HepG2 (cell line): ENCODE data around the gene TCTA. TPM values are rescaled to one million over a fixed set of nuclear protein-coding genes. Genes with fewer than 3 reads are reported as not detected.

Source experiments
- AHR ChIP-seq: IDR thresholded peaks from 2 replicates; pipeline ENCODE4 v1.6.1; 2018; ENCODE audit warnings: missing genetic modification reagents, missing compliant biosample characterization
- ELF4 ChIP-seq: sonication (generic); formaldehyde crosslinking; IDR thresholded peaks from 2 replicates; pipeline ENCODE4 v1.5.0; 2020; ENCODE audit warnings: missing genetic modification reagents, mild to moderate bottlenecking, moderate library complexity, borderline replicate concordance
- ESRRA ChIP-seq: sonication (generic); formaldehyde crosslinking; IDR thresholded peaks from 2 replicates; pipeline ENCODE4 v1.5.1; 2020; ENCODE audit warnings: mild to moderate bottlenecking, low read depth, missing genetic modification reagents
- ETV5 ChIP-seq: IDR thresholded peaks from 2 replicates; pipeline ENCODE4 v1.6.1; 2018; ENCODE audit warnings: missing biosample characterization, missing genetic modification reagents, inconsistent platforms, borderline replicate concordance
- FOXA1 ChIP-seq, 2 experiments: fragments of 450-650 bp in 1 of 2; sonication (generic) in 1 of 2; formaldehyde crosslinking in 1 of 2; IDR thresholded peaks; 2 replicates each; pipeline versions ENCODE4 v1.4.0 to v1.6.1; 2016 to 2020; ENCODE audit warnings: missing genetic modification reagents in 1 of 2
- GABPA ChIP-seq, 2 experiments: IDR thresholded peaks; 2 replicates each; pipeline ENCODE4 v1.6.1; 2011 to 2016; ENCODE audit warnings: low read depth in 2 of 2, low read length in 1 of 2, missing biosample characterization in 1 of 2, missing genetic modification characterization in 1 of 2
- MEIS2 ChIP-seq: sonication (generic); formaldehyde crosslinking; IDR thresholded peaks from 2 replicates; pipeline ENCODE4 v1.9.0; 2021; ENCODE audit warnings: mild to moderate bottlenecking, missing genetic modification reagents
- MTF1 ChIP-seq: sonication (generic); formaldehyde crosslinking; IDR thresholded peaks from 2 replicates; pipeline ENCODE4 v1.5.0; 2020; ENCODE audit warnings: missing genetic modification reagents
- PRMT3 ChIP-seq: sonication (generic); formaldehyde crosslinking; IDR thresholded peaks from 2 replicates; pipeline ENCODE4 v1.8.1; 2022; ENCODE audit warnings: low read depth, mild to moderate bottlenecking, moderate library complexity, missing genetic modification reagents, borderline replicate concordance
- RFX5 ChIP-seq: IDR thresholded peaks from 2 replicates; pipeline ENCODE4 v1.6.1; 2011; ENCODE audit warnings: low read depth, low read length, improper control_type of control experiment
- RNF2 ChIP-seq: fragments of 450-650 bp; conservative IDR thresholded peaks from 2 replicates; pipeline ENCODE4 v1.6.1; 2016; ENCODE audit warnings: low read depth
- SETDB1 ChIP-seq: sonication (generic); formaldehyde crosslinking; IDR thresholded peaks from 2 replicates; pipeline ENCODE4 v1.5.1; 2020; ENCODE audit warnings: missing genetic modification reagents, mild to moderate bottlenecking, borderline replicate concordance
- SIN3A ChIP-seq: IDR thresholded peaks from 2 replicates; pipeline ENCODE4 v1.6.1; 2011; ENCODE audit warnings: low read depth, mild to moderate bottlenecking, control low read depth, low read length, borderline replicate concordance
- TP53 ChIP-seq: sonication (generic); formaldehyde crosslinking; conservative IDR thresholded peaks from 2 replicates; pipeline ENCODE4 v1.4.0; 2020; ENCODE audit warnings: missing genetic modification reagents
- ZFYVE20 ChIP-seq: sonication (generic); formaldehyde crosslinking; IDR thresholded peaks from 2 replicates; pipeline ENCODE4 v1.8.0; 2023; ENCODE audit warnings: low read depth, mild to moderate bottlenecking, moderate library complexity, missing genetic modification reagents, borderline replicate concordance
- ZNF292 ChIP-seq: sonication (generic); formaldehyde crosslinking; IDR thresholded peaks from 2 replicates; pipeline ENCODE4 v1.8.1; 2022; ENCODE audit warnings: mild to moderate bottlenecking, low read depth, missing genetic modification reagents, borderline replicate concordance
- ZNF367 ChIP-seq: sonication (generic); formaldehyde crosslinking; IDR thresholded peaks from 2 replicates; pipeline ENCODE4 v1.4.0; 2020; ENCODE audit warnings: missing genetic modification reagents, borderline replicate concordance
- ZNF674 ChIP-seq: sonication (generic); formaldehyde crosslinking; IDR thresholded peaks from 2 replicates; pipeline ENCODE4 v1.5.0; 2020; ENCODE audit warnings: low read depth, mild to moderate bottlenecking, missing genetic modification reagents
- ZNF792 ChIP-seq: IDR thresholded peaks from 2 replicates; pipeline ENCODE4 v1.6.1; 2016
- polyA plus RNA-seq, 8 experiments: library from polyadenylated mRNA; depleted of rRNA in 3 of 8; stranded (reverse) in 7 of 8; unstranded in 1 of 8; fragments of >200 nt; fragmentation: Illumina TruSeq in 4 of 8; extraction: Trizol in 4 of 8; gene quantifications; 2 replicates each; pipeline versions ENCODE4 v1.2.1 to v1.2.3, GENCODE V29; 2011 to 2016; ENCODE audit warnings: low read depth in 4 of 8, missing spikeins in 1 of 8, mixed read lengths in 1 of 8; ENCODE audit not compliant: insufficient read depth in 1 of 8
- total RNA-seq, 5 experiments: library from RNA; depleted of rRNA; stranded (reverse); fragments of >200 nt; fragmentation: Illumina TruSeq; extraction: Trizol; gene quantifications; 2 replicates each; pipeline ENCODE4 v1.2.3, GENCODE V29; 2016; ENCODE audit warnings: low read depth in 1 of 5
- TF ChIP-seq, protein P1 (sequence below): sonication (generic); formaldehyde crosslinking; IDR thresholded peaks from 2 replicates; pipeline ENCODE4 v1.4.0; 2020; ENCODE audit warnings: mild to moderate bottlenecking, missing genetic modification reagents
- TF ChIP-seq, protein P2 (sequence below): IDR thresholded peaks from 2 replicates; pipeline ENCODE4 v1.6.1; 2016; ENCODE audit warnings: mild to moderate bottlenecking
- TF ChIP-seq, protein P3 (sequence below), 2 experiments: sonication (generic) in 1 of 2; formaldehyde crosslinking in 1 of 2; IDR thresholded peaks; 2 replicates each; pipeline versions ENCODE4 v1.4.0 to v1.6.1; 2018 to 2020; ENCODE audit warnings: missing genetic modification reagents in 2 of 2, borderline replicate concordance in 1 of 2, low read depth in 1 of 2, mild to moderate bottlenecking in 1 of 2, missing biosample characterization in 1 of 2
- TF ChIP-seq, protein P4 (sequence below): sonication (generic); formaldehyde crosslinking; IDR thresholded peaks from 2 replicates; pipeline ENCODE4 v1.5.1; 2020; ENCODE audit warnings: mild to moderate bottlenecking, missing genetic modification reagents, moderate library complexity
- TF ChIP-seq, protein P5 (sequence below): sonication (generic); formaldehyde crosslinking; IDR thresholded peaks from 2 replicates; pipeline ENCODE4 v1.4.0; 2020; ENCODE audit warnings: missing genetic modification reagents

TCTA gene
- total and polyA plus RNA-seq, 2 of the 13 experiments (the other 11 are each of a cell fraction or from before 2014, with no cell fraction given) = 8.3 to 13.2 TPM

DNA sequence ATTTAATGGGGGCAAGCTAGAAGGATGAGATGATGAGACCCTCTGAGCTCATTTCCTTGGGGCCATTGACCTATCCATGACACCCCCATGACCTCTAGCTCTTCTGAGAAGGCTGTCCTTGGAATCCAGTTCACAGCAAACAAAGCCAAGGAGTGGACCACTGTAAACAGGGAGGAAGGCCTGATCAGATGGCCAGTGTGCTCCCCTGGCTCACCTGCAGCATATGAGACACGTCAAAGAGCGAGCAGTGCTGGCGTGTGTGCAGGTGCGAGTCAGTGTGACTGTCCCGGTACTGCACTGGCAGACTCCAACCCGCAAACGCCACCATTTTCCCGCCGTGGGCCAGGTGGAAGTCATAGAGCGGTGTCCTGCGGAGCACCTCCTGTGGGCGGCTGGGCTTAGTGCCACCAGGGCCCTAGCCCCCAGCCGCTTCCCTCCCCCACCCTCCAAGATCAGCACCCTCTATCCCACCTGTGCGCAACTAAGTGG is 9.7 kb downstream of the TCTA start (continued):
- TF ChIP-seq ESRRA (CRISPR knock-in tag) (no peak), ZNF367 (no peak), FOXA1 (IDR thresholded peaks at IDR 0.05) (no peak), FOXA1 (CRISPR knock-in tag; IDR thresholded peaks at IDR 0.05) (peak; percentile 20; the same call in 1 of the 2 replicates), SIN3A (no peak), MEIS2 (CRISPR knock-in tag) (no peak), TP53 (CRISPR knock-in tag) (no peak), AHR (CRISPR knock-in tag) (no peak; the same call in 1 of the 2 replicates), PRMT3 (CRISPR knock-in tag) (no peak), ZNF792 (no peak), ZNF292 (CRISPR knock-in tag) (no peak), MTF1 (CRISPR knock-in tag) (no peak), SETDB1 (CRISPR knock-in tag) (no peak), ZNF674 (no peak), RNF2 (no peak), RFX5 (no peak), ZFYVE20 (CRISPR knock-in tag) (no peak), ELF4 (CRISPR knock-in tag) (no peak), GABPA (IDR thresholded peaks at IDR 0.05; ENCODE audit: low read depth, low read length) (no peak), GABPA (CRISPR knock-in tag; IDR thresholded peaks at IDR 0.05; ENCODE audit: low read depth) (no peak), ETV5 (no peak; the same call in none of the 2 replicates)
- TF ChIP-seq, protein P1, sequence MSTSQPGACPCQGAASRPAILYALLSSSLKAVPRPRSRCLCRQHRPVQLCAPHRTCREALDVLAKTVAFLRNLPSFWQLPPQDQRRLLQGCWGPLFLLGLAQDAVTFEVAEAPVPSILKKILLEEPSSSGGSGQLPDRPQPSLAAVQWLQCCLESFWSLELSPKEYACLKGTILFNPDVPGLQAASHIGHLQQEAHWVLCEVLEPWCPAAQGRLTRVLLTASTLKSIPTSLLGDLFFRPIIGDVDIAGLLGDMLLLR = peak; percentile 51; the same call in 1 of the 2 replicates
- TF ChIP-seq, protein P2, sequence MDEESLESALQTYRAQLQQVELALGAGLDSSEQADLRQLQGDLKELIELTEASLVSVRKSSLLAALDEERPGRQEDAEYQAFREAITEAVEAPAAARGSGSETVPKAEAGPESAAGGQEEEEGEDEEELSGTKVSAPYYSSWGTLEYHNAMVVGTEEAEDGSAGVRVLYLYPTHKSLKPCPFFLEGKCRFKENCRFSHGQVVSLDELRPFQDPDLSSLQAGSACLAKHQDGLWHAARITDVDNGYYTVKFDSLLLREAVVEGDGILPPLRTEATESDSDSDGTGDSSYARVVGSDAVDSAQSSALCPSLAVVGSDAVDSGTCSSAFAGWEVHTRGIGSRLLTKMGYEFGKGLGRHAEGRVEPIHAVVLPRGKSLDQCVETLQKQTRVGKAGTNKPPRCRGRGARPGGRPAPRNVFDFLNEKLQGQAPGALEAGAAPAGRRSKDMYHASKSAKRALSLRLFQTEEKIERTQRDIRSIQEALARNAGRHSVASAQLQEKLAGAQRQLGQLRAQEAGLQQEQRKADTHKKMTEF = no peak
- TF ChIP-seq, protein P3, sequence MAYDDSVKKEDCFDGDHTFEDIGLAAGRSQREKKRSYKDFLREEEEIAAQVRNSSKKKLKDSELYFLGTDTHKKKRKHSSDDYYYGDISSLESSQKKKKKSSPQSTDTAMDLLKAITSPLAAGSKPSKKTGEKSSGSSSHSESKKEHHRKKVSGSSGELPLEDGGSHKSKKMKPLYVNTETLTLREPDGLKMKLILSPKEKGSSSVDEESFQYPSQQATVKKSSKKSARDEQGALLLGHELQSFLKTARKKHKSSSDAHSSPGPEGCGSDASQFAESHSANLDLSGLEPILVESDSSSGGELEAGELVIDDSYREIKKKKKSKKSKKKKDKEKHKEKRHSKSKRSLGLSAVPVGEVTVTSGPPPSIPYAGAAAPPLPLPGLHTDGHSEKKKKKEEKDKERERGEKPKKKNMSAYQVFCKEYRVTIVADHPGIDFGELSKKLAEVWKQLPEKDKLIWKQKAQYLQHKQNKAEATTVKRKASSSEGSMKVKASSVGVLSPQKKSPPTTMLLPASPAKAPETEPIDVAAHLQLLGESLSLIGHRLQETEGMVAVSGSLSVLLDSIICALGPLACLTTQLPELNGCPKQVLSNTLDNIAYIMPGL (CRISPR knock-in tag; IDR thresholded peaks at IDR 0.05; ENCODE audit: borderline replicate concordance in 1 of 2, low read depth in 1 of 2) = no peak; a peak in 1 of 4 replicates
- TF ChIP-seq, protein P4, sequence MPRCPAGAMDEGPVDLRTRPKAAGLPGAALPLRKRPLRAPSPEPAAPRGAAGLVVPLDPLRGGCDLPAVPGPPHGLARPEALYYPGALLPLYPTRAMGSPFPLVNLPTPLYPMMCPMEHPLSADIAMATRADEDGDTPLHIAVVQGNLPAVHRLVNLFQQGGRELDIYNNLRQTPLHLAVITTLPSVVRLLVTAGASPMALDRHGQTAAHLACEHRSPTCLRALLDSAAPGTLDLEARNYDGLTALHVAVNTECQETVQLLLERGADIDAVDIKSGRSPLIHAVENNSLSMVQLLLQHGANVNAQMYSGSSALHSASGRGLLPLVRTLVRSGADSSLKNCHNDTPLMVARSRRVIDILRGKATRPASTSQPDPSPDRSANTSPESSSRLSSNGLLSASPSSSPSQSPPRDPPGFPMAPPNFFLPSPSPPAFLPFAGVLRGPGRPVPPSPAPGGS = no peak; the same call in none of the 2 replicates
- TF ChIP-seq, protein P5, sequence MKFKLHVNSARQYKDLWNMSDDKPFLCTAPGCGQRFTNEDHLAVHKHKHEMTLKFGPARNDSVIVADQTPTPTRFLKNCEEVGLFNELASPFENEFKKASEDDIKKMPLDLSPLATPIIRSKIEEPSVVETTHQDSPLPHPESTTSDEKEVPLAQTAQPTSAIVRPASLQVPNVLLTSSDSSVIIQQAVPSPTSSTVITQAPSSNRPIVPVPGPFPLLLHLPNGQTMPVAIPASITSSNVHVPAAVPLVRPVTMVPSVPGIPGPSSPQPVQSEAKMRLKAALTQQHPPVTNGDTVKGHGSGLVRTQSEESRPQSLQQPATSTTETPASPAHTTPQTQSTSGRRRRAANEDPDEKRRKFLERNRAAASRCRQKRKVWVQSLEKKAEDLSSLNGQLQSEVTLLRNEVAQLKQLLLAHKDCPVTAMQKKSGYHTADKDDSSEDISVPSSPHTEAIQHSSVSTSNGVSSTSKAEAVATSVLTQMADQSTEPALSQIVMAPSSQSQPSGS (CRISPR knock-in tag) = no peak
